H1 (cell line): ENCODE measurements around the gene SOX10.

ENCODE experiments used
- CBX5 ChIP-seq: fragments of 300-800, 300-1000 bp; sonication (generic); IDR thresholded peaks from 2 replicates; pipeline ENCODE4 v1.7.1; 2016; ENCODE audit warnings: antibody characterized with exemption, low read length, low read depth
- EZH2 ChIP-seq: fragments of 200-600 bp; sonication (generic); IDR thresholded peaks from 2 replicates; pipeline ENCODE4 v1.7.1; 2012; ENCODE audit warnings: low read depth, mild to moderate bottlenecking, moderate library complexity, low read length, inconsistent platforms; ENCODE audit not compliant: severe bottlenecking
- JUND ChIP-seq: IDR thresholded peaks from 2 replicates; pipeline ENCODE4 v1.6.1; 2011; ENCODE audit warnings: mild to moderate bottlenecking, improper control_type of control experiment, low read length
- MAX ChIP-seq: IDR thresholded peaks from 2 replicates; pipeline ENCODE4 v1.6.1; 2012; ENCODE audit warnings: inconsistent platforms
- POLR2A ChIP-seq, 2 experiments: IDR thresholded peaks; 1 replicate in 1 of 2; 2 replicates in 1 of 2; pipeline ENCODE4 v1.6.1; 2011; ENCODE audit warnings: low read depth in 2 of 2, low read length in 2 of 2, mild to moderate bottlenecking in 2 of 2; ENCODE audit errors: control extremely low read depth in 1 of 2
- RNF2 ChIP-seq: fragments of 200-900, 300-1000 bp; sonication (generic); IDR thresholded peaks from 2 replicates; pipeline ENCODE4 v1.7.1; 2016; ENCODE audit warnings: borderline replicate concordance, low read depth, mild to moderate bottlenecking, antibody characterized with exemption, low read length; ENCODE audit not compliant: poor library complexity, severe bottlenecking; ENCODE audit errors: missing control alignments
- TF ChIP-seq, protein P1 (sequence below), 3 experiments: IDR thresholded peaks; 1 replicate in 2 of 3; 2 replicates in 1 of 3; pipeline versions ENCODE4 v1.5.1 to v1.6.1; 2011; ENCODE audit warnings: low read length in 3 of 3, mild to moderate bottlenecking in 3 of 3, inconsistent platforms in 2 of 3, low read depth in 1 of 3, moderate library complexity in 1 of 3; ENCODE audit not compliant: insufficient read depth in 1 of 3; ENCODE audit errors: control extremely low read depth in 1 of 3

- TF ChIP-seq JUND (no peak), POLR2A (IDR thresholded peaks at IDR 0.05; ENCODE audit: control extremely low read depth in 1 of 2, low read depth in 2 of 2, low read length in 2 of 2) (no peak), RNF2 (no peak), CBX5 (no peak), MAX (no peak), EZH2 (no peak)
- TF ChIP-seq, protein P1, sequence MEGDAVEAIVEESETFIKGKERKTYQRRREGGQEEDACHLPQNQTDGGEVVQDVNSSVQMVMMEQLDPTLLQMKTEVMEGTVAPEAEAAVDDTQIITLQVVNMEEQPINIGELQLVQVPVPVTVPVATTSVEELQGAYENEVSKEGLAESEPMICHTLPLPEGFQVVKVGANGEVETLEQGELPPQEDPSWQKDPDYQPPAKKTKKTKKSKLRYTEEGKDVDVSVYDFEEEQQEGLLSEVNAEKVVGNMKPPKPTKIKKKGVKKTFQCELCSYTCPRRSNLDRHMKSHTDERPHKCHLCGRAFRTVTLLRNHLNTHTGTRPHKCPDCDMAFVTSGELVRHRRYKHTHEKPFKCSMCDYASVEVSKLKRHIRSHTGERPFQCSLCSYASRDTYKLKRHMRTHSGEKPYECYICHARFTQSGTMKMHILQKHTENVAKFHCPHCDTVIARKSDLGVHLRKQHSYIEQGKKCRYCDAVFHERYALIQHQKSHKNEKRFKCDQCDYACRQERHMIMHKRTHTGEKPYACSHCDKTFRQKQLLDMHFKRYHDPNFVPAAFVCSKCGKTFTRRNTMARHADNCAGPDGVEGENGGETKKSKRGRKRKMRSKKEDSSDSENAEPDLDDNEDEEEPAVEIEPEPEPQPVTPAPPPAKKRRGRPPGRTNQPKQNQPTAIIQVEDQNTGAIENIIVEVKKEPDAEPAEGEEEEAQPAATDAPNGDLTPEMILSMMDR (IDR thresholded peaks at IDR 0.05; ENCODE audit: control extremely low read depth in 1 of 3, insufficient read depth in 1 of 3, low read depth in 1 of 3, low read length in 3 of 3) = no peak
Measured at GRCh38 chr22:37976547-37976946, 7.8 kb downstream of the SOX10 start.
